GM21423 (cell line): ENCODE data around the gene KLC3.
"Not testable (repeated sequence)": the region's sequence is repeated elsewhere in the genome, so short reads cannot be mapped to it uniquely, and the experiment has no call there.

ENCODE experiments used
- ATAC-seq: cut with Tn5 transposase; IDR thresholded peaks from one replicate; pipeline ENCODE4 v1.9.1; 2021; ENCODE audit warnings: mild to moderate bottlenecking, moderate library complexity; ENCODE audit not compliant: unreplicated experiment

KLC3 gene

DNA sequence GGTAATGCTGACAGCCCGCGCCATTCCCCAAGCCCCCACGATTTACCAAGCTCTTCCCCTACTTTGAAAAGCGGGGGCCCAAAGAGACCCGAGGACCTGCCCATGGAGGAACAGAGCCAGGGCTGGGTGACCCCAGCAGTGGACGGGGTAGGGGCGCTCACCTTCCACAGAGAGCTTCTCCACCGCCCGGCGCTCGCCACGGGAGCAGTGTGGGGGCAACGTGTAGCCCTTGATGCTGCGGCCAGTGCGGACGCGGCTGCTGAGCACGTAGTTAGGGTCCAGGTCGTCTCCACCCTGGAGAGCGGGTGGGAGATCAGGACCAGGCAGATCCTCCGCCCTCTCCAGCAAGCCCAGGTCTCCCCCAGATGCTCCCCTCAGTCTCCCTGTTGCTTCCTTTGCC lies 25.2 kb upstream of the KLC3 start:
- ATAC-seq: no peak

DNA sequence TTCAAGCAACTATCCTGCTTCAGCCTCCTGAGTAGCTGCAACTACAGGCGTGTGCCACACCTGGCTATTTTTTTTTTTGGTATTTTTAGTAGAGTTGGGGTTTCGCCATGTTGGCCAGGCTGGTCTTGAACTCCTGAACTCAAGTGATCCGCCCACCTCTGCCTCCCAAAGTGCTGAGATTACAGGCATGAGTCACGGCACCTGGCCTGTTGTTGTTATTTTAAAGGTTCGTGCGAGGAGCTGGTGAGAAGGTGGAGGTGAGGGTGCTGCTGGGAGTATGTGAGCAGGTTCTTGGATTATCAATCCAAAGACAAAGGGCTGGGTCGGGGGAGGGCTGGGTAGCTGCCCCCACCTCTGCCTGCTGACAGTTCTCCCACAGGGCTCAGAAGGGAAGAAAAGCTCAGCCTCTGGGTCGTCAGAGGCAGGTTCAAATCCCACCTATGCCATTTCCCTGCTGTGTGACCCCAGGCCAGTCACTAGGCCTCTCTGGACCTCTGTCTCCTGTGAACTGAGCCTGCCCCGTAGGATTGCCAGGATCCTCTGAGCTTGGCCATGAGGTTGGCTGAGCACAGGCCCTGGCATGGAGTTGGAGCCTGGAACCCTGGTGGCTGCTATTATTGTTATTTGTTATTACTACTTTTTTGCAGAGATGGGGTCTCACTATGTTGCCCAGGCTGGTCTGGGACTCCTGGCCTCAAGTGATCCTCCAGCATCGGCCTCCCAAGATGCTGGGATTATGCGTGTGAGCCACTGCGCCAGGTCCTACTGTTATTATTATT lies 19.4 kb upstream of the KLC3 start:
- ATAC-seq: no peak

DNA sequence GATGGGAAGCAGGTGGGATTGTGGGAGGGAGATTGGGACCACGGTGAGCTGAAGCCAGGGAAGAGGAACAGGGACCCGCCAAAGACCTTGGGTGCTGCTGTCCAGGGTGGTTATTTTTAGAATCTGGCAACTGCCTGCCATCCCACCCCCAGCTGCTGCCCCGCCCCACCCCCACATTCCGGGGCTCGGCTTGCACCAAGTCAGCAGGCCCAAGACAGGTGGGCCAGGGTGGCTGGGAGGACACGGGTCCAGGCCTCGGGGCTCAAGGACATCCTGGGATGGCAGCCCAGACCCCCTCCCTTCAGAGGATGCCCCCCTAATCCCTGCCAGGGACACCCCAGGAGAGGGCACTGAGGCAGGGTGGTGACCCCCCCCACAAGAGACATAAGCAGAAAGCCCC lies 18.7 kb upstream of the KLC3 start:
- ATAC-seq: no peak

- no peak for ATAC-seq
Observed at GRCh38 chr19:45322311-45322710, 18.2 kb upstream of the KLC3 start.

GRCh38 chr19:45322744-45323281 lies 17.7 kb upstream of the KLC3 start, which contains the start of gene CKM:
Gene CKM, minus strand, starts transcription at chr19:45322875. Its CDS starts 3,162 bp downstream, at chr19:45319713.
- no peak for ATAC-seq

DNA sequence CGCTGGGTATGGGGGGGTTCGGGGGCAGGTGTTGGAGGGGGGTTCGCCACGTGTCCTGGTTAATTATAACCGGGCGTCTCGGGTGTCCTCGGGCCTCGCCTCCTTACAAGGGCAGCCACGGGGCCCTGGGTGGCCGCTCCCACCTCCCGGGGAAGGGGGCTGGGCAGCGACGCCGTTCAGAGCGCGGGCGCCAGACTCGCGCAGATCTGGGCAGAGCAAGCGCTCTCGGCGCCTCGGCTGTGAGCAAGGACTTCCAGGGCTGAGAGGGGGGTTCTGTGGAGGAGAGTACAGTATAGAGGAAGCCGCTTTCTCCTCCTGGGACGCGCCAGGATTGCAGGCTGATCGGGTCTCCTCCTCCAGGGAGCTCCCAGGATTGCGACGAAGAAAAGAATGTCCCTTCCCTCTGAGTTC lies 16.9 kb upstream of the KLC3 start:
- no peak for ATAC-seq

DNA sequence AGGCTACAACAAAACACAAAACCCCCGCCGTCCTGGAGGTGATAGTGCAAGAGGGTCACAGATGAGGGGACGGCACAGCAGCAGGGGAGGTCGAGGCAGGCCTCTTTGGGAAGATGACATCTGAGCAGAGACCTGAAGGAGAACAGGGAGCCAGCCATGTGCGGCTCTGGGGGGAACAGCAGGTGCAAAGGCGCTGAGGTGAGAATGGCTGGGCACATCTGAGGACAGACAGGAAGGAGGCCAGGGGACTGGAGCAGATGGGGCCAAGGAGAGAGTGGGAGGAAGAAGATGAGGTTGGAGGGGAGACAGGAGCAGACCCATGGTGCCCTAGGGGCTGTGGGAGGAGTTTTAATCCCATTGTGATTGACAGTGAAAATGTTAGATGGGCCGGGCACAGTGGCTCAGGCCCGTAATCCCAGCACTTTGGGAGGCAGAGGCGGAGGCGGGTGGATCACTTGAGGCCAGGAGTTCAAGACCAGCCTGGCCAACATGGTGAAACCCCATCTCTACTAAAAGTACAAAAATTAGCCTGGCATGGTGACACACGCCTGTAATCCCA lies 16.1 kb upstream of the KLC3 start:
- ATAC-seq: no peak

- ATAC-seq: no peak
Observed at GRCh38 chr19:45327404-45328143, 13.0 kb upstream of the KLC3 start.

DNA sequence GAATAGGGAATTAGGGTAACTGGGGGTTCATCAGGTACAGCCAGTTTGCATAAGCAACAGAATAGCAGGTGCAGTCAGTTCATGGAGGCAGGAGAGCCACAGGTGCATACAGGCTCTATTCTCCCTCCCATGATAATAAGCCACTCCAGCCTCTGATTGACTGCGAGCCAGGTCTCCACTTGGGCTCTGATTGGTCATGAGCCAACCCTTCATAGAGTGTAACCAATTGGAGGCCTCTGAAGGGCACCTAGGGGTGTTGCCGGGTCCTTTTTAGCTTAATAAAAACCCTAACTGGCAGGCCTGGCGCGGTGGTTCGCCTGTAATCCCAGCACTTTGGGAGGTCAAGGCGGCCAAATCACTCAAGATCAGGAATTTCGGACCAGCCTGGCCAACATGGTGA lies 9.1 kb upstream of the KLC3 start:
- no peak for ATAC-seq

GRCh38 chr19:45333609-45334303 lies 6.8 kb upstream of the KLC3 start:
- no peak for ATAC-seq

DNA sequence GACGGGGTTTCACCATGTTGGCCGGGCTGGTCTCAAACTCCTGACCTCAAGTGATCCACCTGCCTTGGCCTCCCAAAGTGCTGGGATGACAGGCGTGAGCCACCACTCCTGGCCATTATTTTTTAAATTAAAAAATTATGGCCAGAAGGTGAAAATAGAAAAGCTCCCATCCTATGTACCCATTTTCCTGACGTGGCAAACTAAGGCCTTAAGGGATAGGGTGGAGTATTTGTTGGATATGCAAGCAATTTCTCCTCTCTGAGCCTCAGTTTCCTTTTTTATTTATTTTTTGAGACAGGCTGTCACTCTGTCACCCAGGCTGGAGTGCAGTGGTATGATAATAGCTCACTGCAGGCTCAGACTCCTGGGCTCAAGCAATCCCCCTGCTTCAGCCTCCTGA lies 5.7 kb upstream of the KLC3 start:
- ATAC-seq: not testable (repeated sequence)

- ATAC-seq: no peak
Observed at GRCh38 chr19:45336696-45337251, 3.8 kb upstream of the KLC3 start.

- ATAC-seq: no peak
Observed at GRCh38 chr19:45339629-45340028, 921 bp upstream of the KLC3 start.

GRCh38 chr19:45340899-45341453 lies 426 bp downstream of the KLC3 start:
- ATAC-seq: no peak

DNA sequence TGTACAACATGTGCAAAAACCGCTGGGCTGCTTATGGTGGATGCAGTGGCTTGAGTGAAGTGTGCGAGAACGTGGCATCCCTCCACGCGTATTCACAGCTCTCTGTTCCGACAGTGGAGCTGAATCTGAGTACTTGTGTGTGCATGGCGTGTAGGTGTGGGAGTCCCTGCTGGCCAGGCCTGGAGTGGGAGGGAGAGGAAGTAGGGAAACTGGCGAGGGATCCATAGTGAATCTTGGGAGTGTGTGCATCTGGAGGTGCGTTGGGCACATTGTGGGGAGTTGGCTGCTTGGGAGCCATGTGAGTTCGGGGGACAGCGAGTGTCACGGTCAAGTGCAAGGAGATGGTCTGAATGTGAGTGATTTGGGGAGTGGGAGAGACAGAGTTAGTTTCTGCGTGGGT lies 2.4 kb downstream of the KLC3 start:
- no peak for ATAC-seq

DNA sequence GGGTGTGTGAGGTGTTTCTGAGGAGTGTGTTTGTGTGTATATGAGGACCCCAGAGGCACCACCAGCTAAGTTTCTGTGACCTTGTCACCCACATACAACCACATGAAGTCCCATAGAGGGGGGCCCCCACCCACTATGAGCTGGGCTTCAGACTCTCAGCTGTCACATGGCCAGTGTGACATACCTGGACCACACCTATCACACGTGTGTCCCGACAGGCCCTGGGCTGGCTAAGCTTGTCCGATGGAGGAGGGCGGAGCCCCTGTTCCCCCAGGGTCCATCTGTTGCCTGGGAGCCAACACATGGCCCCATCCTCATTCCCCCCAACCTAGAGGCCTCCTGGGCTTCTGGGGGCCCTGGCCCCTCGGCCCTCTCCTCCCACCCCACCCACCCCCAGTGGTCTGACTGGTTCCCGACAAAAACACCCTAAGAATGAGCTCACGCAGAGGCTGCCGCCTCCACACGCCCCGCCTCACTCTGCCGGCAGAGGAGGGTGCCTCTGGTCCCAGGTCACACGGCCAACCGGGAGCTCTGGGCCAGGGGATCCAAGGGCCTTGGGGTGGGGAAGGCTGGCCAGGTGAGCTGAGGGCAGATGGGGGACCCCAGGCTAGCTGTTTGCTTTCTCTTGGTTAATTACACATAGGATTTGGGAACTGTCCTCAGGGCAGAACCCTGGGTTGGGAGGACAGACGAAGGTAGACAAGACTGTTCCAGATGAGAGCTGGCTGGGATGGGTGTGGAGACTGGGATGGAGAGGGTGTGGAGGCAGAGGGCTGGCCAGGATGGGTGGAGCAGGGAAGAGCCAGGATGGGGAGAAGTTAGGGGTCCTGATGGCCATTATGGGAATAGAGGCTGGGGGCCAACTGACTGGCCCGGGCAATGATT lies 4.3 kb downstream of the KLC3 start:
- no peak for ATAC-seq

- ATAC-seq: no peak
Observed at GRCh38 chr19:45345506-45345860, 4.9 kb downstream of the KLC3 start.

- ATAC-seq: no peak
Observed at GRCh38 chr19:45346449-45346848, 5.9 kb downstream of the KLC3 start.

DNA sequence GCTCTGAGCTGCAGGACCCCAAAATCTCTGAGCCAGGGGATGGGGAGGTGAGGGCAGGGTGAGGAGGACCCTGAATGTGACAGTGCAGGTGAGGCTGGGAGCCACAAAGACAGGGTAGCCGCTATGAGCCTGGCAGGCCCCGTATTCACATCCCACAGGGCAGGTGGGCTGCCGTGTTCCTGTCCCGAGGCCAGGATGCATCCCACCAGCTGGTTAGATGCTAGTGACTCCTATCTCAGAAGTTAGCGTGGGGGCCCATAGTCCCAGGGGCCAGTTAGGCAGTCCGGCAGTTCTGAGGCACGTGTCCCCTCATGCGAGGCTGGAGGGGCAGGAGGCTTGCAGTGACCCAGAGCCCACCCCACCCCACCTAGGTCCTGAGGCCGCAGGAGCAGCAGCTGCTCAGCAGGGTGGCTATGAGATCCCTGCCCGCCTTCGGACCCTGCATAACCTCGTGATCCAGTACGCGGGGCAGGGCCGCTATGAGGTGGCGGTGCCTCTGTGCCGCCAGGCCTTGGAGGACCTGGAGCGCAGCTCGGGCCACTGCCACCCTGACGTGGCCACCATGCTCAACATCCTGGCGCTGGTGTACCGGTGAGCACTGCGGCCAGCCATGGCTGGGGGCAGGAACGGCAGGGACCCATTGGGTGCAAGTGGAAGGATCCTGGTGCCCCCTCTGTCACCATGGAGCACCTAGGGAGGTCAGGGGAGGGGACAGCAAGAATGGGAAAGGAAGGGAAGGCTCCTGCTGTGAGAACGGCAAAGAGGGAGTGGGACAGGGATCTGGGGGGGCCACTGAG lies 7.2 kb downstream of the KLC3 start:
- no peak for ATAC-seq
